ENCODE measurements around the gene PPP2R3C. TPM values are rescaled to one million over a fixed set of nuclear protein-coding genes. Genes with fewer than 3 reads are reported as not detected.
"Not testable (repeated sequence)": the region's sequence is repeated elsewhere in the genome, so short reads cannot be mapped to it uniquely, and the experiment has no call there.

The PPP2R3C gene
- total RNA-seq, 1 donor, result 53.9 TPM

DNA sequence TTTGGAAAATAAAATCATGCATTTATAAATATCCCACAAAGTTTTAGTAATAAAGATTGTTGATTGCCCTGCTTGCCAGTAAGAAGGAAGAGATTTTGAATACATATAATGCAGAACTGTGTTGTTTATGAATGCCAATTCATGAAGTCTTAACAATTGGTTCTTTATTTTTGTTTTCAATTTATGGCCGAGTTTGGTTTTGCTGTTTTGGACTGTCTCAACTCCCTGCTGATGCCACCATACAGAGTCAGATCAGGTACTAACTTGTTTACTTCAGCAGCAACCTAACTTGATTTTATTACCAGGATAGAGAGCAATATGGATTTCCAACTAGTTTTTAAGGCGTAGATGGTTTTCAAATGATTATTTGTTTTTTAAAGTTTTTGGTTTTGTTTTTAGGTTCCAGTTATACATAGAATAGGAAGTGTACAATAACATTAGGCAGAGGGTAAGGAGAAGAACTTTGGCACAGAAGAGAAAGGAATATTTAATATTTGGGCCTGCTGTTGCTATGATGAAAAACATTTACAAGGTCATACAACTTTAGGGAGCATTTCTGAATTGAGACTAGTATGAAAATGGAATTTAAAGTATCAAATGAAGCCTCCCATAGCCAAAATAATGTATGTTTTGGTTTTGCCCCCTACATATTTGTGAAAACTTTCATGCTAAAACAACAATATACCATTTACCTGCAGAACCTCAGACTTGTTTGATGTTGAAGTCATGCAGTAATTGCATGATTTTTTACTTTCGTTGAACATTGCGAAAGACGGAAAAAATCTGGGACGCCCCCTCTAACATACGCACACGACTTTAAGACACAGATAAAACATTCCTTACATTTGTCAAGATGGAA is 76.6 kb downstream of the PPP2R3C start:
- Histone ChIP-seq H3K36me3 (ENCODE audit: insufficient read depth, low read length) (peaks cover 6% of the 10 kb centered on the region), H3K4me1 (ENCODE audit: insufficient read depth, low read length) (peaks cover 6% of the 10 kb centered on the region), H3K27me3 (ENCODE audit: insufficient read depth, low read length) (no peaks in the 10 kb centered on the region), H3K9me3 (ENCODE audit: low read depth, low read length) (no peaks in the 10 kb centered on the region), H3K79me2 (ENCODE audit: insufficient read depth, low read length) (peaks cover 27% of the 10 kb centered on the region), H3K27ac (ENCODE audit: low read depth, low read length) (peak overlapping the region; percentile 98), H3K4me3 (ENCODE audit: insufficient read depth, low read length) (peak overlapping the region; percentile 89), H4K20me1 (ENCODE audit: insufficient read depth, low read length) (no peaks in the 10 kb centered on the region), H3K4me2 (ENCODE audit: insufficient read depth, low read length) (peak overlapping the region; percentile 88), H2AFZ (ENCODE audit: low read length) (peak overlapping the region; percentile 91)
- TF ChIP-seq, protein P1, sequence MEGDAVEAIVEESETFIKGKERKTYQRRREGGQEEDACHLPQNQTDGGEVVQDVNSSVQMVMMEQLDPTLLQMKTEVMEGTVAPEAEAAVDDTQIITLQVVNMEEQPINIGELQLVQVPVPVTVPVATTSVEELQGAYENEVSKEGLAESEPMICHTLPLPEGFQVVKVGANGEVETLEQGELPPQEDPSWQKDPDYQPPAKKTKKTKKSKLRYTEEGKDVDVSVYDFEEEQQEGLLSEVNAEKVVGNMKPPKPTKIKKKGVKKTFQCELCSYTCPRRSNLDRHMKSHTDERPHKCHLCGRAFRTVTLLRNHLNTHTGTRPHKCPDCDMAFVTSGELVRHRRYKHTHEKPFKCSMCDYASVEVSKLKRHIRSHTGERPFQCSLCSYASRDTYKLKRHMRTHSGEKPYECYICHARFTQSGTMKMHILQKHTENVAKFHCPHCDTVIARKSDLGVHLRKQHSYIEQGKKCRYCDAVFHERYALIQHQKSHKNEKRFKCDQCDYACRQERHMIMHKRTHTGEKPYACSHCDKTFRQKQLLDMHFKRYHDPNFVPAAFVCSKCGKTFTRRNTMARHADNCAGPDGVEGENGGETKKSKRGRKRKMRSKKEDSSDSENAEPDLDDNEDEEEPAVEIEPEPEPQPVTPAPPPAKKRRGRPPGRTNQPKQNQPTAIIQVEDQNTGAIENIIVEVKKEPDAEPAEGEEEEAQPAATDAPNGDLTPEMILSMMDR (IDR thresholded peaks at IDR 0.05; ENCODE audit: extremely low read depth, low read depth, low read length), result no peak
- peak; percentile 87 for DNase-seq (ENCODE audit: insufficient read length, low spot score, missing footprints)

DNA sequence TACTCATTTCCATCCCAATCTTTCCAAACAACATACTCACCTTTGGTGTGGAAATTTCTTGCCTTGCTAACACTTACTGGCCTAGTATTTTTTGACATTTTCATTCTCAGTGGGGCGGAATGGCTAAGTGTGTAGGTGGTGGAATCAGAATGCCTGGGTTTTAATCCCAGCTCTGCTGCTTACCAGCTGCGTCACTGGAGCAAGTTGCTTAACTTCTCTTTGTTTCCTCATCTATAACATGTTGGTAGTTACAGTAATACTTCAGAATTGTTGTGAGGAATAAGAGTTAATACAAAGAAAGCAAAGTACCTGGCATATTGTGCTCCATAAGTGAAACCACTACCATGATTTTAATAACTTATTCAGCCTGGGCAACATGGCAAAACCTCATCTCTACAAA is 78.7 kb downstream of the PPP2R3C start:
- DNase-seq (ENCODE audit: insufficient read length, low spot score, missing footprints), result no peak
- no peak overlapping the region for H3K4me2 ChIP-seq (ENCODE audit: insufficient read depth, low read length)
- H3K4me3 ChIP-seq (ENCODE audit: insufficient read depth, low read length), result no peak overlapping the region
- H3K4me1 ChIP-seq (ENCODE audit: insufficient read depth, low read length), result peaks cover 5% of the 10 kb centered on the region
- TF ChIP-seq, protein P1 (IDR thresholded peaks at IDR 0.05; ENCODE audit: extremely low read depth, low read depth, low read length), result no peak
- no peaks in the 10 kb centered on the region for H3K9me3 ChIP-seq (ENCODE audit: low read depth, low read length)
- H4K20me1 ChIP-seq (ENCODE audit: insufficient read depth, low read length), result no peaks in the 10 kb centered on the region
- H2AFZ ChIP-seq (ENCODE audit: low read length), result no peak overlapping the region
- no peak overlapping the region for H3K27ac ChIP-seq (ENCODE audit: low read depth, low read length)
- peaks cover 15% of the 10 kb centered on the region for H3K79me2 ChIP-seq (ENCODE audit: insufficient read depth, low read length)
- H3K27me3 ChIP-seq (ENCODE audit: insufficient read depth, low read length), result no peaks in the 10 kb centered on the region
- H3K36me3 ChIP-seq (ENCODE audit: insufficient read depth, low read length), result no peaks in the 10 kb centered on the region

GRCh38 chr14:35042632-35043031 is 79.2 kb downstream of the PPP2R3C start:
- H4K20me1 ChIP-seq (ENCODE audit: insufficient read depth, low read length), result no peaks in the 10 kb centered on the region
- no peak overlapping the region for H3K4me2 ChIP-seq (ENCODE audit: insufficient read depth, low read length)
- H3K36me3 ChIP-seq (ENCODE audit: insufficient read depth, low read length), result no peaks in the 10 kb centered on the region
- no peaks in the 10 kb centered on the region for H3K9me3 ChIP-seq (ENCODE audit: low read depth, low read length)
- DNase-seq (ENCODE audit: insufficient read length, low spot score, missing footprints), result no peak
- no peak overlapping the region for H2AFZ ChIP-seq (ENCODE audit: low read length)
- no peak overlapping the region for H3K27ac ChIP-seq (ENCODE audit: low read depth, low read length)
- H3K79me2 ChIP-seq (ENCODE audit: insufficient read depth, low read length), result peaks cover 11% of the 10 kb centered on the region
- H3K4me3 ChIP-seq (ENCODE audit: insufficient read depth, low read length), result no peak overlapping the region
- peaks cover 4% of the 10 kb centered on the region for H3K4me1 ChIP-seq (ENCODE audit: insufficient read depth, low read length)
- H3K27me3 ChIP-seq (ENCODE audit: insufficient read depth, low read length), result no peaks in the 10 kb centered on the region
- TF ChIP-seq, protein P1 (IDR thresholded peaks at IDR 0.05; ENCODE audit: extremely low read depth, low read depth, low read length), result no peak

GRCh38 chr14:35038312-35038711 is 83.5 kb downstream of the PPP2R3C start:
- not testable (repeated sequence) for H3K36me3 ChIP-seq (ENCODE audit: insufficient read depth, low read length); H3K4me3 ChIP-seq (ENCODE audit: insufficient read depth, low read length); H3K4me2 ChIP-seq (ENCODE audit: insufficient read depth, low read length); H3K27me3 ChIP-seq (ENCODE audit: insufficient read depth, low read length); DNase-seq (ENCODE audit: insufficient read length, low spot score, missing footprints); H2AFZ ChIP-seq (ENCODE audit: low read length); H3K27ac ChIP-seq (ENCODE audit: low read depth, low read length); H4K20me1 ChIP-seq (ENCODE audit: insufficient read depth, low read length); H3K4me1 ChIP-seq (ENCODE audit: insufficient read depth, low read length); H3K9me3 ChIP-seq (ENCODE audit: low read depth, low read length); H3K79me2 ChIP-seq (ENCODE audit: insufficient read depth, low read length)

Other genes with a start within 250 kb of the PPP2R3C start
- 23.9 and 25.9 TPM in 2 replicates for gene BAZ1A, start 246.6 kb downstream of the PPP2R3C start, total RNA-seq
- 66.6 and 72.0 TPM in 2 replicates for gene SRP54, start 139.0 kb downstream of the PPP2R3C start, total RNA-seq
- 30.0 and 34.2 TPM in 2 replicates for gene FAM177A1, start 75.7 kb downstream of the PPP2R3C start, total RNA-seq
- gene PRORP, start 562 bp upstream of the PPP2R3C start, total RNA-seq, result 27.7 and 30.4 TPM in 2 replicates
- 155 and 170 TPM in 2 replicates for gene PSMA6, start 170.4 kb upstream of the PPP2R3C start, total RNA-seq